Measurements from ENCODE around the gene AMZ1.
"Not testable (repeated sequence)": the region's sequence is repeated elsewhere in the genome, so short reads cannot be mapped to it uniquely, and the experiment has no call there.

AMZ1 gene

DNA sequence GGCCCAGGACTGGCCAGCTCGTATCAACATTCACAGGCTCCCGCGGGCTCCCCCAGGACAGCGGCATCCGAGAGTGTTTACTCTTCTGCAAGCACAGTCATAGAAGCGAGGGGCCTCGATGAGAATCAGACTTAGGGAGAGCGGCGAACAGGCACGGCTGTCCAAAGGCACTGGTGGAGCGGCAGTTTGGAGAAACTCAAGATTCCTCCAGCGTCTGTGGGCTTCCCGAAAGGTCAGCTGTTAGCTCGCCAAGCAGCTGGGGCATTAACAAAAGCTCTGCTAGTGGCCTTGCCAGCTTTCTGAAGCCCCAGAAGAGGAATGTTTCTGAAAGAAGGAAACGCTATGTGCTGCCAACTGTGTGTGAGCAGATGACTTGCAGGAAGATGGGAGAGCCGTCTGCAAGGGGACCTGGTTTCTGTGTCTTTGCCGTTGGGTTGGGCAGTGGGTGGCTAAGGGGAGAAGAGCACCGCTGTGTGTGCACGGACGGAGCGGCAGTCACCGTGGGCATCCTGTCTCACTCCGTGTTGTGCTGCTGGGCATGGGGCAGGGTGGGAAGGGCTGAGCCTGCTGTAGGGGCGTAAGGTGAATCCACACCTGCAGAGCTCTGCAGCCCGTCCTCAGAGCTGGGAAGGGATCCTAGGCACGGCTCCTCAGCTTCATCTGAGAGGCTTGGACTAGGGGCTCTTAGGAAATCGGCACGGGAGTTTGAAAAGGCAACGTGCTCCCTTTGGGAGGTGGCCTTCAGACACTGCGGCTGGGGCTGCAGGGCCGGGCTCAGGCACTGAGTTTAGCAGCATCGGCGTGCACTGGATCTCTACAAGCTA is 42.1 kb downstream of the AMZ1 start:
- DNase-seq: no peak

DNA sequence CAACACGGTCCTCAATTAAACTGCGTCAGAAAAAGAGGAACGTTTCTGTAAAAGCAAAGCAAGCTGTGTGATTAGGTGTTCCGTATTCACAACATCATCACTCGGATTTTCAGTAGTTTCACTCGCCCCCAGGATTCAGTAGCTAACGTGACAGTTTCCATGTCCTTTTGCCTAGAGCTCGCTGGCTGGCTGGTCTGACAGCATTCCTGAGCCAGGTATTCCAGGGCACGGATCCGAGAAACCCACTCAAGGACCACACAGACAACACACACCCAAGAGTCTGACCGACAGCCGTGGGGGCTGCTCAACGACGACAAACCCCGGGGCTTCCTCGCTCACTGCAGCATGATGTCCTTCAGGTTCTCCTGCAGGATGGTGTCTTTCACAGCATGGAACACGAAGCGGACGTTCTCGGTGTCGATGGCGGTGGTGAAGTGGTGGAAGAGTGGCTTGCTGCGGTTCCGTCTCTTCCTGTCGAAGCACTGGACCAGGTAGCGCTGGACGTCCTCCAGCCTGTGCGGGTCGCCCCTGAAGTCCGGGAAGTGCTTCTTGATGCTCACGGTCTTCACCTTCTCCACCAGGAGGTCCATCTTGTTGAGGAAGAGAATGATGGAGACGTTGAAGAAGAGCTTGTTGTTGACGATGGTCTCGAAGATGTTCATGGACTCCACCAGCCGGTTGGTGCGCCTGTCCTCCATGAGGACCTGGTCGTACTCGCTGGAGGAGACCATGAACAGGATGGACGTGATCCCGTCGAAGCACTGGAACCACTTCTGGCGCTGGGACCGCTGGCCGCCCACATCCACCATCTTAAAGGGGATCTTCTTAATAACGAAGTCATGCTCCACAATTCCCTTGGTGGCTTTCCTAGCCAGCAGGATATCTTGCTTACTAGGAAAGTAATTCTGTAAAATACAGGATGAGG is 43.1 kb downstream of the AMZ1 start:
- DNase-seq: no peak

DNA sequence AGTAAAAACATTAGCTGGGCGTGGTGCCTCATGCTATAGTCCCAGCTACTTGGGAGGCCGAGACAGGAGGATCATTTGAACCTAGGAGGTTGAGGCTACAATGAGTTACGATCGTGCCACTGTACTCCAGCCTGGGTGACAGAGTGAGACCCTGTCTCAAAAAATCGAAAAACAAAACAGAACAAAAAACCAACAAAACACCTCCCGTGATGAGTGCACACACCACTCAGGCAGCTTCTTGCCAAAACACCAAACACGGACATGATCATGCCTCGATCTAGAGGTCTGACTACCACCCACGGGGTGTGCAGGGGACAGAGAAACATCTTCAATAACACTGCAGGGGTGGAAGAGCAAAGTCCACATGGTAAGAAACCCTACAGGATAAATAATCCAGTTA is 44.4 kb downstream of the AMZ1 start:
- no peak for DNase-seq

DNA sequence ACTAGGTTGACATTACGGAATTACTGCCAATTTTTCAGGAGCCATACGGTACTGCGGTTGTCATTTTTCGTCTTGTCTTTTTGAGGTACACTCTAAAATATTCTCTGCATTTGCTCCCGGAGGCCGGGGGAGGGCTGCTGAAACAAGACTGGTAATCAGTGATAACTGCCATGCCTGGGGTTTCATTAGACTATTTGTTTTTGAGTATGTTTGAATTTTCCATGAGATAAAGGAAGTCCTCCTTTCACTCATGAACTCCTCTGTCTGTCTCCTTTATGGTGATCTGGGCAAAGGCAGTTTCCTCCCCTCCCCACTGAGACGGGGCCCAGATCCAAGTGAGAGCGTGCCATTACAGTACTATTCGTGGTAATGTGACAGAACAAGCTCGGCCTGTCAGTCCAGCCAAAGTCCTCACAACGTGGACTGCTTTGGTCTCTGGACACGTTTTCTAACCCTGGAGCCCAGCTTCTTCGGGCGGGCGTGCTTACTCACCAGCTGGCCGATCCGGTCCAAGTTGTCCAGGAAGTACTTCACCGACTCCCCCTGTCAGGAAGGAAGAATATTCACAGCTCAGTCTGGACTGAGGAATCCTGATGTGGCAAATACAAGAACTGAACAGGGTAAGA is 45.1 kb downstream of the AMZ1 start:
- DNase-seq: no peak

DNA sequence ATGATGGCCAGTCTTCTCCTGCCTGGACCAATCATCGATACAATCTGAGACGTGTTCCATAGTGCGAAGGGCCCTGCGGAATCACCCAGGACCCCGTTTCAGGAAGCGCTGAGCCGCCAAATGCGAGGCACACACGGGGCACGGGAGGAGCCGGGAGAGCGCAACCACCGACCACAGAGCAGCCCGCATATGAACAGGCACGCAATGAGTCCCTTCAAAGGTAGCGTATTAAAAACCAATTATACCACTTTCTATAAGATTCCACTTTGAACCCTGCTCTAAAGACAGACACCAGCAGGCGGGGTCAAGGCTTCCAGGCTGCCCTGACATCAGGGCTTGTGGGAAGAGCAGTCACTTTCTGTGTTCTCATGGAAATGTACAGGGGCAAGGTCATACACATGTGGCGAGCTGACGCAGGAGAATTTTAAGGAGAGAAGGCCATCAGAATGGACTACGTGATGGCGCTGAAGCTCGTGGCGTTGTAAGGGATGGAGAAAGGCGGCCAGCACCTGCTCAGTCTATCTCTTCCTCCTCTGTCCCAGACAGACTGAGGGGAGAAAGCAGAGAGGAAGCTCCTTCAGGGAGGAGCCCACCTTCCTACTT is 46.2 kb downstream of the AMZ1 start:
- no peak for DNase-seq

DNA sequence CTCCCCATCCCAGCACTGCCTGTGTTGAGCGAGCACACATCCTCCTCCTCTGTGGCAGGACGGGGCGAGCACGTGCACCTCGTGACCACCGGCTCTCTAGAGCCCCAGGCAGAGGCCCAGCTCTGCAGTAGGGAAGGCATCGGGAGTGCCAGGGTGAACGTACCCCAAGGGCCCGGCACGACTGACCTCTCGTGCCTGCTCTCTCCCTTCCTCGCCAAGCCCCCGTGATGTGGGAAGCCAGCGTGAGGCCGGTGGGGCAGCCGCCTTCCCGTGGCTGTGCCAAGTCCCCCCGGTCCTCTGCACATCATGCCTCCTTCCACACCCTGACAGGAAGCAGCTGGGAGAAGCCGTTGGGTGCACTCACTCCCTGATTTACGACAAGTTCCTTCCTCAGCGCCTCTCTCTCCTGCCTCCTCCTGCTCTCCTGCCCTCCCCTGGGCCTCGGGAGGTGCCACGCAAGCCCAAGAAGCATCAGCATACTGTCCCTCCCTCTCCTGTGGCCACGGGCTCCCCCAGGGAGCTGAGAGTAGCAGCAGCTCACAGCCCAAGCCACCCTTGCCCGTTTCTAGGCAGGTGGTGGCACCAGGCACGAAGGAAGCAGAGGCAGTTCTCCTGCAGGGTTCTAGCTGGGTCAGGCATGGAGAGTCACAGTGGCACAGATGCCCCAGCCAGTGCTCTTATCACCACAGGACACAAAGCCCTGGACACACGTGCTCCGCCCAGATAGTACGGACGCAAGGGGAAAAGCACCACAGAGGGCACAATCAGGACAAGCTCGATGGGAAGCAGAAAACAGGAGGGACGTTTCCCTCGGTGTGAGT is 47.0 kb downstream of the AMZ1 start:
- DNase-seq: no peak

DNA sequence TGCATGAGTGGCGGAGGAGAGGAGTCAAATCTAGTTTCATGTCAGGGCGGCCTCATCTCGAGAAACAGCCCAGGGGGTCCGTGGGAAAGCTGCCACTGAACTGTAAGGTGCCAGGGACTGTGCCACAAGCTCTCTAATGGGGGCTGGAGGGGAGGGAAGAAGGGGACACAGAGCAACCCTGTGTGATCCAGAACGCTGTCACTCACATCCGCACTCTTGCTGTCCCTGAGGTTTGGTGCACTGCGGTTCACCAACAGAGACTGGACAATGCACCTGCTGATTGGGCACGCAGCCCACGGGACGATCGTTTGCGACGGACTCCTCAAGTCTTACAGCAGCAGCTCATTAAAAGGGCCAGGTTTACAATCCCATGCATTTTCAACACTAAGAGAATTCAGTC is 47.7 kb downstream of the AMZ1 start:
- no peak for DNase-seq

DNA sequence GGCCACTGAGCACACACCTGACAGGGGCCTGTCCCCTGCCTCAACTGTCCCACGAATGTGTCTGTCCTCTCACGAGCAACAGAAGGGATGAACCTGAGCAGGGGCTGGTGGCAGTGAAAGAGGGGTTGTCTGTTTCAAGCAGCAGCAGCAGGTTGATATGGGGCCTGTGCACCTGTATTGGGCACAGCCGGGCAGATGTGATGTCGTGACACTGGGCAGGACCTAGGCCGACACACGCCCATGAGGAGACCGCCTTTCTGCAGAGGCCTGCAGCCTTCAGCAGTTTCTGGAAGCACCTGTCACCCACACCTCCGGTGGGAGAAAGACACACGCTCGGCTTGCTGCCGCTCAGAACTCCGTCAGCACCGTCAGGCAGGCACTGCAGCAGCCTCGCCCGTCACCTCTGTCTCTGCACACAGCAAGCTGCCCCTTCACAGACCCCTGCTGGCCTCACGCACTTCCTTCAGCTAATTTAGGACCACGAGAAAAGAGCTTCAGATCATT is 48.5 kb downstream of the AMZ1 start:
- DNase-seq: no peak

DNA sequence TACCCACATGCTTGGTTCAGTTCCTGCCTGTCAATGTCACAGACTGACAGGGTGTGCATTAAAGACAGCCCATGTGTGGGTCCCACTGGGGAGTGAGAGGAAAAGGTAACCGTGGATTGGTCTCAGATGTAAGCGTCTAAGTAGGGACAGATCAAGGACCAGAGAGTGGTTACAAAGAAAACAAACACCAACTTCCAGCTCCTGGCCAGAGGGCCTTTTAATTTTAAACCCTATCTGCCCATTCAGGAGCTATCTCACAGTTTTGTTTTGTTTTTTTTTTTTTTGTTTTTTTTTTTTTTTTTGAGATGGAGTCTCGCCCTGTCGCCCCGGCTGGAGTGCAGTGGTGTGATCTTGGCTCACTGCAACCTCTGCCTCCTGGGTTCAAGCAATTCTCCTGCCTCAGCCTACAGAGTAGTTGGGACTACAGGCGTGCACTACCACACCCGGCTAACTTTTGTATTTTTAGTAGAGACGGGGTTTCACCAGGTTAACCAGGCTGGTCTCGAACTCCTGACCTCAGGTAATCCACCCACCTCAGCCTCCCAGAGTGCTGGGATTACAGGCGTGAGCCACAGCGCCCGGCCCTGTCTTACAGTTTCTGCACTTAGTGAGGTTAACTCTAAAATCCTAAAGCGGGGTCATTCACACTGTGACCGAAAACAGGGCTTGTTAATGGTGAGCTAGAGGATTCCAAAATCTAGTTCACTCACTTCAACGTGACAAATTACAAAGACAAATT is 49.2 kb downstream of the AMZ1 start:
- DNase-seq: not testable (repeated sequence)

DNA sequence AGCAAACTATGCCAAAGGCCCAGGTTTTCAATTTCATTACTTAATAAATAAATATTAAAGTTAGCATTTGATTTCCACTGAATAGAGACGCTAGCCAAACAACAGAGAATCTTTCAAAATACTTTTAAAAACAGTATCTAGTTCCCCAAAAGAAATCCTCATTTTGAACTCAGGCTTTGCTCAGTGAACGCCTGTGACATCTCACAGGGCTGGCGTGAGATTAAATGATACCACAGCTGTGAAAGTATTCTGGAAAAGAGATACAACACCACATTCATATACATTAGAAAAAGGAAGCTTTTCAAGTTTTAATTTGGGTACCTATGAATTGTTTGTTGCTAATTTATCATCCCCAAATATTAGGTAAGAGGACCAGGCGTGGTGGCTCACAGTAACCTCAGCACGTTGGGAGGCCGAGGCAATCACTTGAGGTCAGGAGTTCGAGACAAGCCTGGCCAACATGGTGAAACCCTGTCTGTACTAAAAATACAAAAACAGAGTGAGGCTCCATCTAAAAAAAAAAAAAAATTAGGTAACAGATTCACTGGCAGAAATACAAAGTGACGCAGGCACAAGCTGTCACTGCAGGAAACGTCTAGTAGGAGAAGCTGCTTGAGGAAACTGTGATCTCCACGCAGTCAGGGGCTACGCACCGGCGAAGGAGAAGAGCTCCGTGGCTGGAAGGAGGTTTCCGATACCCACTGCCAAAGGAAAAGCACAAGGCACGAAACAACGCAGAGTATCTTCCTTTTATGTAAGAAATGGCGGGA is 50.0 kb downstream of the AMZ1 start:
- DNase-seq: no peak

DNA sequence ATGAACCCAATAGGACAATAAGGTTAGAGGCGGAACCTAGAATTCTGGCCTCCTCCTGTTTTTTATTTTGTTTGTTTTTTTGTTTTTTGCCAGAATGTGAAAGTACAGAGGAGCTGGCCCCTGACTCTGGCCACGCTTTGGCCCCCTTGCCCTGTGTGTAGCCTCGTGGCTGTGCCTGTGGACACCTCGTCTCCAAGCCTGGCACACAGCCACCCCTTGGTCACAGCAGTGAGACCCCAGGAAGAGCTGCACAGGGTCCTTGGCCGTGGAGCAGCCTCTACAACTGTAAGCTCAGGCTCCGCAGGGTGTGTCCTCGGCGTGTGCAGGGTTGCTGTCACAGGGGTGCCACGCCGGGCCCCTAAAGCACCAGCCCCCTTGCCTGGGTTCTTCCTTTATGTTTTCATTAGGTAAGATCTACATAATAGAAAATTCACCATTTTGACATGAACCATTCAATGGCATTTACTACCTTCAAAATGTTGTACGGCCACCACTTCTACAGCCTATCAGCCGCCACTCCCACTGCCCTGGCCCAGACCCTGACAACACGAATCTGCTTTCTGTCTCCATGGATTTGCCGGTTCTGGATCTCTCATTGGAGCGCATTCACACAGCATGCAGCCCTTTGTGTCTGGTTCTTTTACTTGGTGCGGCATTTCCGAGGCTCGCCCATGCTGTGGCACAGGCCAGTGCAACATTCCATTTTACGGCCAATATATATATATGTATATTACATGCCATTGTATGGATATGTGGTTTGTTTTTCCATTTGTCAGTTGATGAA is 51.0 kb downstream of the AMZ1 start:
- no peak for DNase-seq

DNA sequence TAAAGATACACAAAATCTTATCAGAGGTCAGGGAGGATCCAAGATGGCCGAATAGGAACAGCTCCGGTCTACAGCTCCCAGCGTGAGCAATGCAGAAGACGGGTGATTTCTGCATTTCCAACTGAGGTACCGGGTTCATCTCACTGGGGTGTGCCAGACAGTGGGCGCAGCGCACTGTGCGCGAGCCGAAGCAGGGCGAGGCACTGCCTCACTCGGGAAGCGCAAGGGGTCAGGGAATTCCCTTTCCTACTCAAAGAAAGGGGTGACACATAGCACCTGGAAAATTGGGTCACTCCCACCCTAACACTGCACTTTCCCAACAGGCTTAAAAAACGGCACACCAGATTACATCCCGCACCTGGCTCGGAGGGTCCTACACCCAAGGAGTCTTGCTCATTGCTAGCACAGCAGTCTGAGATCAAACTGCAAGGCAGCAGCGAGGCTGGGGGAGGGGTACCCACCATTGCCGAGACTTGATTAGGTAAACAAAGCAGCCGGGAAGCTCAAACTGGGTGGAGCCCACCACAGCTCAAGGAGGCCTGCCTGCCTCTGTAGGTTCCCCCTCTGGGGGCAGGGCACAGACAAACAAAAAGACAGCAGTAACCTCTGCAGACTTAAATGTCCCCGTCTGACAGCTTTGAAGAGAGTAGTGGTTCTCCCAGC is 55.7 kb downstream of the AMZ1 start:
- DNase-seq: not testable (repeated sequence)

DNA sequence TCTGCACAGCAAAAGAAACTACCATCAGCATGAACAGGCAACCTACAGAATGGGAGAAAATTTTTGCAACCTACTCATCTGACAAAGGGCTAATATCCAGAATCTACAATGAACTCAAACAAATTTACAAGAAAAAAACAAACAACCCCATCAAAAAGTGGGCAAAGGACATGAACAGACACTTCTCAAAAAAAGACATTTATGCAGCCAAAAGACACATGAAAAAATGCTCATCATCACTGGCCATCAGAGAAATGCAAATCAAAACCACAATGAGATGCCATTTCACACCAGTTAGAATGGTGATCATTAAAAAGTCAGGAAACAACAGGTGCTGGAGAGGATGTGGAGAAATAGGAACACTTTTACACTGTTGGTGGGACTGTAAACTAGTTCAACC is 60.7 kb downstream of the AMZ1 start:
- DNase-seq: not testable (repeated sequence)

DNA sequence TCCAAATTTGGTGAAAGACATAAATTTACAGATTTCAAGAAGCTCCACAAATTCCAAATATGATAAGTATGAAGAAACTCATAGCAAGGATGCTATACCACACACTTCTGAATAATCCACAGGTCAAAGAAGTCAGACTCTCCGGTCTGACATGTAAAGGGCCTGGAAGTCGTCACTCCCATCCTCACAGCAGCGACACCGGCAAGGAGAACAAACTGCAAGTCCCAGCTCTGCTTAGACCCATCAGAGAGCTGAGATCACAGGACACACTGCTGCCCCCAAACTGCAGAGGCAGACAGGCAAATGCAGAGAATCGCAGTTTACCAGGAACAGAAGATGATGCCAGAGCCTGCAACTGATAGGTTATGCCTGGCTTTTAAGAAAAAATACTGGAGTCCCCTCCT is 62.0 kb downstream of the AMZ1 start:
- no peak for DNase-seq

DNA sequence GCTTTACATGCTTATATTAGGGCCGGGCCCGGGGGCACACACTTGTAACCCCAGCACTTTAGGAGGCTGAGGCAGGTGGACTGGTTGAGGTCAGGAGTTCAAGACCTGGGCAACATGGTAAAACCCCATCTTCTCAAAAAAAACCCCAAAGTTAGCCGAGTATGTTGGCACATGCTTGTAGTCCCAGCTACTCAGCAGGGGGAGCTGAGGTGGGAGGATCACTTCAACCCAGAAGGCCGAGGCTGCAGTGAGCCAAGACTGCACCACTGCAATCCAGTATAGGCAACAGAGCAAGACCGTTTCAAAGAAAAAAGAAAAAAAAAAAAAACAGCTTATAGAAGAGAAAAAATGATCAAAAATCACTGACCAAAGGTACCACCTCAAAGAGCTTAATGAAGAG is 63.1 kb downstream of the AMZ1 start:
- no peak for DNase-seq

DNA sequence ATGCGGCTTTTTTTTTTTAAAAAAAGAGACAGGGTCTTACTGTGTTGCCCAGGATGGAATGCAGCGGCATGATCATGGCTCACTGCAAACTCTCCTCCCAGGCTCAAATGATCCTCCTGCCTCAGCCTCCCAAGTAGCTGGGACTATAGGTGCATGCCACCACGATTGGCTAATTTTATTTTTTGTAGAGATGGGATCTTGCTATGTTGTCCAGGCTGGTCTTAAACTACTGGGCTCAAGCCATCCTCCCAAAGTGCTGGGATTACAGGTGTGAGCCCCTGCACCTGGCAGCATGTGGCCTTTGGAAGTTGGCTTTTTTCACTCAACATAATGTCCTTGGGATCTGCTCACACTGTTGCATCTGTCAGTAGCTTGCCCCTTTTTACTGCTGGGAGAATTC is 65.1 kb downstream of the AMZ1 start:
- DNase-seq: no peak

DNA sequence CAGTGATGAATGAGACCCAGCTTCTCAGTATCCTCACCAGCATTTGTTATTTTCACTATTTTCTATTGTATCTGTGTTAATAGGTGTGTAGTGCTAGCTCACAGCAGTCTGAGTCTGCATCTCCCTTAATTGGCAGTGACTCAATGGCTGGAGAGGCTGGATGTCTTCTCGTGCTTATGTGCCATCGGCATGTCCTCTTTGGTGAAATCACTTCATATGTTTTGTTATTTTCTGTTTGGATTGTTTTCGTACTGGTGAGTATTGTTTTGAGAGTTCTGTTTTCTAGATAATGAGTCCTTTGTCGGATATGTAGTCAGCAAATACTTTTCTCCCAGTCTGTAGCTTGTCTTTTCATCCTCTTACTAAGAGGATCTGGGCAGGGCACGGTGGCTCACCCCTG is 66.1 kb downstream of the AMZ1 start:
- DNase-seq: no peak

DNA sequence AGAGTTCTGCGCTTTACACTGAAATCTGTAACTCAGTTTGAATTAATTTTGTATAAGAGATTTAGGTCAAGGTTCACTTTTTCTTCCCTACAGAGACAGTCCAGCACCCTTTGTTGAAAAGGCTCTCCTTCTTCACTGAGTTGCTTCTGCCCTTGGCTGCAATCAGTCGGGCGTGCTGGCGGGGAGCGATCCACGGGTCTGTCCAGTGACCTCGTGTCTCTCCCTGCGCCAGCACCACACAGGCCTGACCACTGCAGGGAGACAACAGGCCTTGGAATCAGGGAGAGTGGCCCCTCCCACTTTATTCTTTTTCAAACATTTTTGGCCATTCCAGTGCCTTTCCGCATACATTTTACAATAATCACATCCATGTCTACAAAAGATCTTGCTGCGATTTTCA is 66.9 kb downstream of the AMZ1 start:
- DNase-seq: no peak

DNA sequence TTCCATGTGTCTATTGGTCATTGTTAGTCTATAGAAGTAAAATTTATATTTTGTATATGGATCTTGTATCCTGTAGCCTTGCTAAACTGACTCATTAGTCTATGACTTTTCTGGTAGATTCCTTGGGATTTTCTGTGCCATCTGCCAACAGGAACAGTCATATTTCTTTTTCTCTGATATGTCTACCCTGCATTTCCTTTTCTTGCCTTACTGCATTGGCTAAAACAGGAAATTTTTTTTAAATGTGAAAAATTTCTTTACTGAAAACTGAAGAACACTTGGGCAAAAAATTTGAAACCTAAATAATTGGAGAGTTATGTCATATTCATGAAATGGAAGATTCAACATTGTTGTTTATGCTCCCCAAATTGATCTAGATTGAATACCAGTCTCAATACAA is 67.5 kb downstream of the AMZ1 start:
- no peak for DNase-seq
